GM21423 (cell line): ENCODE data around the gene LRP1B.
"Not testable (repeated sequence)": the region's sequence is repeated elsewhere in the genome, so short reads cannot be mapped to it uniquely, and the experiment has no call there.

Source experiments
- ATAC-seq: cut with Tn5 transposase; IDR thresholded peaks from one replicate; pipeline ENCODE4 v1.9.1; 2021; ENCODE audit warnings: mild to moderate bottlenecking, moderate library complexity; ENCODE audit not compliant: unreplicated experiment

The LRP1B gene

GRCh38 chr2:140442319-140442718, 1688.5 kb downstream of the LRP1B start:
- no peak for ATAC-seq

GRCh38 chr2:140440815-140441214, 1690.0 kb downstream of the LRP1B start:
- no peak for ATAC-seq

- no peak for ATAC-seq
Observed at GRCh38 chr2:140436936-140437335, 1693.9 kb downstream of the LRP1B start.

- ATAC-seq: not testable (repeated sequence)
Observed at GRCh38 chr2:140427033-140427432, 1703.8 kb downstream of the LRP1B start.

GRCh38 chr2:140424471-140424870, 1706.3 kb downstream of the LRP1B start:
- no peak for ATAC-seq

- no peak for ATAC-seq
Observed at GRCh38 chr2:140422759-140423158, 1708.1 kb downstream of the LRP1B start.

- no peak for ATAC-seq
Observed at GRCh38 chr2:140417504-140417903, 1713.3 kb downstream of the LRP1B start.

- ATAC-seq: no peak
Observed at GRCh38 chr2:140416577-140416976, 1714.2 kb downstream of the LRP1B start.

GRCh38 chr2:140415035-140415434, 1715.8 kb downstream of the LRP1B start:
- ATAC-seq: not testable (repeated sequence)

- ATAC-seq: no peak
Observed at GRCh38 chr2:140410695-140411094, 1720.1 kb downstream of the LRP1B start.

GRCh38 chr2:140401056-140401455, 1729.8 kb downstream of the LRP1B start:
- ATAC-seq: no peak

GRCh38 chr2:140392824-140393223, 1738.0 kb downstream of the LRP1B start:
- no peak for ATAC-seq

GRCh38 chr2:140384946-140385345, 1745.9 kb downstream of the LRP1B start:
- no peak for ATAC-seq

- ATAC-seq: no peak
Observed at GRCh38 chr2:140383781-140384180, 1747.0 kb downstream of the LRP1B start.

- ATAC-seq: no peak
Observed at GRCh38 chr2:140376686-140377085, 1754.1 kb downstream of the LRP1B start.

GRCh38 chr2:140363131-140363530, 1767.7 kb downstream of the LRP1B start:
- ATAC-seq: no peak

GRCh38 chr2:140362361-140362760, 1768.5 kb downstream of the LRP1B start:
- no peak for ATAC-seq

GRCh38 chr2:140359056-140359771, 1771.6 kb downstream of the LRP1B start:
- no peak for ATAC-seq

- ATAC-seq: no peak
Observed at GRCh38 chr2:140356697-140357096, 1774.1 kb downstream of the LRP1B start.

GRCh38 chr2:140355511-140356090, 1775.2 kb downstream of the LRP1B start:
- ATAC-seq: no peak

- no peak for ATAC-seq
Observed at GRCh38 chr2:140354544-140354943, 1776.3 kb downstream of the LRP1B start.

GRCh38 chr2:140353541-140353940, 1777.3 kb downstream of the LRP1B start:
- ATAC-seq: no peak

GRCh38 chr2:140351692-140352091, 1779.1 kb downstream of the LRP1B start:
- no peak for ATAC-seq
